Stimulated activated CD8-positive, alpha-beta memory T cell treated with anti-CD3 and anti-CD28 coated beads, Interleukin-2, amount 100 ng/mL, for 48 hours (primary cell): ENCODE results near the gene CNOT1.
"Not testable (repeated sequence)": the region's sequence is repeated elsewhere in the genome, so short reads cannot be mapped to it uniquely, and the experiment has no call there.

ENCODE experiments used
- DNase-seq, 2 donors: peaks; one replicate each; pipeline ENCODE4 v3.0.0-alpha.2; 2020; ENCODE audit warnings: low read depth in 2 of 2

Gene CNOT1

GRCh38 chr16:58629733-58630640 lies at the start of gene CNOT1:
TSS of gene CNOT1 (minus strand) at chr16:58629826. CDS start at chr16:58599337, 30,489 bp downstream.
- DNase-seq: peak; percentile 94 to 95

DNA sequence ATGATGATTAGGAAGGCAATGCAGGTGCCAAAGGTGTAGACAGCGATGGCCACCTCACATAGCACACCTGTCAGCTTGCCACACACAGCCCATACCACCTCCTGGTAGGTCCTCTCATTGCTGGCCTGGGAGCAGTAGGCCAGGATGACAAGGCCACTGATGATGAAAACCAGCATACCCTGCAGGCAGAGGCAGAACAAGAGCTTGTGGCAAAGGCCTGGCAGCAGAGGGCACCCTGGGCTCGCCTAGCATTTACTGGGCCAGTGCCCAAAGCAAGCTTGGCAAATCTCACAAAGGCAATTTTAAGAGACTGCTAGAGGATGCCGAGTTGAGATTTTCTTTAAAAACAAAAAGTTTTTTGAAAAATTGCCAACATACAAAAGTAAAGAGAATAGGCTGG lies 49.1 kb upstream of the CNOT1 start:
- no peak for DNase-seq

- no peak for DNase-seq
Measured at GRCh38 chr16:58678269-58678668, 48.6 kb upstream of the CNOT1 start.

DNA sequence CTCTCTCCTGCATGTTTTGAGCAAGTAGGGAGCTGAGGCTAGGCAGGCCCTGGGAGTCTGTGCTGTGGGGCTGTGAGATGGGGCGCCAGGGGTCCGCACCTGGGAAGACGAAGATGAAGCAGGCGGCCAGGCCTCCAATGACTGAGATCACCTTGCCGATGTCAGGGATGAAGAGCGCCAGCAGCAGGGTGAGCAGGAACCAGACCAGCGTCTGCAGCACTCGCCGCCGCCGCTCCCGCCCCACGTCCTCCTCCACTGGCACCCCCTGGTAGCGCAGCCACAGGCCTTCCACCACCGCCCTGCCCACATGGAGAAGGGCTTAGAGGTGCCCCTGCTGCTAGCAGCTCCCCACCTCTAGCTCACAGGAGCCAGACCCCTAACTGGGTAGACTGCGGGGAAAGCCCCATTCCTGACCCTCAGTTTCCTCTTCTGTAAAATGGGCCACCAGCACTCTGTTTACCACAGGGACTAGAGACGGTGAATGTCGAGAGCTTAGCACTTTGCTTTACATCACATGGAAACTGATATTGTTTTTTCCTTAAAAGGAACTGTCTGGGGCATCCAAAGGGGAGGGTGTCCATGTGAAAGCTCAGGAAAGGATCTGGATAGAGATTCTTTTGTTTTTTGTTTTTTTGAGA lies 41.4 kb upstream of the CNOT1 start:
- no peak for DNase-seq

DNA sequence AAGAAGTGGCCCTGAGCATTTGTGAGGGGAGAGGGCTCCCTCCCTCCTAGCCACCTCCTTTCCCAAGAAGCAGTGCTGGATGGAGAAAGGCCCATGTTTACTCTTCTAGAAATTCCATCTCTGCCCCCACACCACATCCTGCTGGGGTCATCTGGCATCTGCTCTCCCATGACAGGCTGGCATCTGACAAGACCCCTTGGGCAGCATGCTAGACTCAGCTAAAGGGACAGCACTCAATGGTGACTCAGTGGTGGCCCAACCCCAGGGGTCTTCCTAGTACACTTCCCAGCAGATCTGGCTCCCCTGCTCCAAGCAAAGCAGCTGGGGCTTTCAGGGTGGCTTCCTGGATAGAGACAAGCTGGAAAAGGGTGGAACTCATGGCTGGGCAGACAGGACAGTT lies 40.6 kb upstream of the CNOT1 start:
- DNase-seq: no peak

DNA sequence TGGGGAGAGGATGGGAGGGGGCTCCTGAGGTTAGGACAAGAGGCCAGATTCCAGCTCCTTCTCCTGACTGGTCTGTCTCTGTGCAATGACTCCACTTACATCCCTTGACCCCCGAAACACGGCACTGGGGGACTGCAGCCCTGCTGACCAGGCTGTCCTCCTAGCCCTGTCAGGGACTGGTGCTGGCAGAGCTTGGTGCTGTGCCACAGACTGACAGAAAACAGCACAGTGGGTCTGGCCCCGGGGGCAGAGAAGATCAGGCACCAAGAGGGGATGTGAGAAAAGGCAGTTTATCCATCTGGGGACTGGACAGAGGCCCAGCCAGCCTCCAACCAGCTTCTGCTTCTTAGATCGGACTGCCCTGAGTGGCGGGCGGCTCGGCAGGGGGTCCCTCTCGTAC lies 35.6 kb upstream of the CNOT1 start:
- no peak for DNase-seq

DNA sequence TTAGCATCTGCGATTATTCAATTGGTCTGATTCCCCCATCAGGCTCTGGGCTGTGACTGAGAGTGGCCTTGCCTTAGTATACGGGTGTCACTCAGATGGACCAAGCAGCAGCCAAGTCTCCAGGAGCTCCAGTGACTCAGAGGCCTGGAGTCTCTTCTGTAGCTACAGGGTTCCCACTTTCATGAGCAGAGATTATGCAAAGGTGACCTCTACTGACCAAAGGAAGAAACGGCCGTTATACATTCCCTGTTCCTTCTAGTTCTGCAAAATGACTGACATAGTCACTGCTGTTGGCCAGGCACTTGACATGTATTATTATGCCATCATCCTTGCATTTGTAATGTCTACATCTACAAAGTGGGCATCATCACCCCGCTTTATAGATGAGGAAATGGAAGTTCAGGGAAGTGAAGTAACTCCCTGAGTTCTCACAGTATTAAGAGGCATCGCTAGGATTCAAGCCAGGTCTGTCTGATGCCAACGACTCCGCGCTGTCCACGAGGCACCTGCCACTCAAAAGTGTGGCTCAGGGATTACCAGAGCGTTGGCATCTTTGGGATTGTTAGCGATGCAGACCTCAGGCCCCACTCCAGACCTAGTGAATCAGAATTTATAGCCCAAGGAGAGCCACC lies 31.7 kb upstream of the CNOT1 start:
- no peak for DNase-seq

GRCh38 chr16:58659911-58660310 lies 30.3 kb upstream of the CNOT1 start:
- not testable (repeated sequence) for DNase-seq

- DNase-seq: no peak
Measured at GRCh38 chr16:58658796-58659211, 29.2 kb upstream of the CNOT1 start.

- DNase-seq: no peak
Measured at GRCh38 chr16:58656899-58657298, 27.3 kb upstream of the CNOT1 start.

DNA sequence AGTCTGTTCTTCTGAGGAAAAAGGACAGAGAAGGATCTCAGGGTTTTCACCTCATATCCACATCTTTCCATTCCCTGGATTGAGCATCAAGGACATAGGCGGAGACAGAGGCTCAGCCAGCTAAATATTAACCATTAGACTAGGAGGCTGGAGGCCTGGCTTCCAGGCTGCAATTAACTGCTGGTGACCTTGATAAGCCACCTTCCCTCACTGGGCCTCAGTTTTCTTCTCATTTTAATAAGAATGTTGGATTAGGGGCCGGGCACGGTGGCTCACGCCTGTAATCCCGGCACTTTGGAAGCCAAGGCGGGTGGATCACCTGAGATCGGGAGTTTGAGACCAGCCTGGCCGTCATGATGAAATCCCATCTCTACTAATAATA lies 25.6 kb upstream of the CNOT1 start:
- no peak for DNase-seq

DNA sequence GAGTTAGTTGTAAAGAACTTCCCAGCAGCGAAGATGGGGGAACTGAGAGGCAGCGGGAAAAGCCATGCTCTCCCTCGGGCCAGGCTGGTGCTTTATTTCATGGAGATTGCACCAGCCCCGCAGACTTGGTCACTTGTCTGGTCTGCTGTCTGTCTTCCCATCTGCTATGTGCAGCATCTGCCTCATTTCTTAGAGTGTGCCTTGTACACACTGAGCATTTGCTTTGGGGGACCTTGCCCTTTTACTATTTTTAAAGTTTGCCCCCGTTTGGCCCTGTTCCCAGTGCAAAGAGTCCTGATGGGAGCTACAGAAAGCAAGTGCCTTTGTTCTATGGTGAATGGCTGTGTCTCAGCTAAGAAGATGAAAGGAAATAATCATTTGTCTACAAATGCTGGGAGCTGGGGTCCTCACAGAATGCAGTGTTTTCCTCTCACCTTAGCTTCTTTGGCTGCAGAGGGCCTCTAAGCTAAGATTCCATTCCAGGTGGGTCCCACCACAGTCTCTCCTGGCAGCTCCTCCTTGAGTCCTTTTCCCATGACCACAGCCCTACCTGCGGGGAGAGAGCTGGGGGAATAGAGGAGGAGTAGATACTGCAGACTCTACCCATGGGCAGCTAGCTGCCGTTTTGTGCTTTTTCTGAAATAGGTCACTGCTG lies 25.1 kb upstream of the CNOT1 start:
- no peak for DNase-seq

GRCh38 chr16:58652741-58653140 lies 23.1 kb upstream of the CNOT1 start:
- DNase-seq: no peak

GRCh38 chr16:58651965-58652348 lies 22.3 kb upstream of the CNOT1 start:
- no peak for DNase-seq

DNA sequence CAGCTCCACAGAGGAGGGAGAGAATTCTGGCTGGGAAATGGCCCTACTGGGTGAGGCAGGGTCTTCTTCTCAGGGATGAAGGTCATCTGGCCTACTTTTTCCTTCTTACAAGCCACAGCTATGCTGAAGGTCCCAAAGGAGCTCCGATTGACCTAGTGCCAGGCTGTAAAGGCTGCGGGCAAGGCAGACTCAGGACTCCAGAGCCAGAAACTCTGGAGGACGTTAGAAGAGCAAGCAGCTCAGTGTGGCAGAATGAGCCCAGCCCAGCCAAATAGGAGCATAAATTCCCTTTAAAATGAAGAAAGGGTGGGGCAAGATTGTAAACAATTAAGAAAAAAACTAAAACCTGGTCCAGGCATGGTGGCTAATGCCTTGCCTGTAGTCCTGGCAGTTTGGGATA lies 20.1 kb upstream of the CNOT1 start:
- no peak for DNase-seq

- DNase-seq: no peak
Measured at GRCh38 chr16:58647107-58647506, 17.5 kb upstream of the CNOT1 start.

GRCh38 chr16:58644765-58645487 lies 15.3 kb upstream of the CNOT1 start:
- DNase-seq: no peak

GRCh38 chr16:58644108-58644507 lies 14.5 kb upstream of the CNOT1 start:
- DNase-seq: no peak

DNA sequence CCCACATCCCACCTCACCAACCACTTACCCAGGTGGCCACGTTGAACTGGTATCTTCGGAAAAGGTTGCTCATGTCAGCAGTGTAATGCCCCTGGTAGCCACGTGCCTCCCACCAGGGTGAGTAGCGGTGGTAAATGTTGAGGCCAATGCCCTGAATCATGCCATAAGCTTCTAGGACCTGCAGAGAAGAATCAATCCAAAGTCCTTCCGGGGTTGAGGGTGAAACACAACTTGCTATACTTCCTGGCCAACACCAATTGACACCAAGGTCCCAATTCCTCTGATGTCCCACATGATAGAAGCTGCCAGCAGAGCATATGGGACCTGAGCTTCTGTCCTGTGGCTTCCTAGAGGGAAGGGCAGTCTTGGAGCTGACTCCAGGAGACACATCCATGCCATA lies 11.3 kb upstream of the CNOT1 start:
- DNase-seq: no peak

- no peak for DNase-seq
Measured at GRCh38 chr16:58639836-58640235, 10.2 kb upstream of the CNOT1 start.

DNA sequence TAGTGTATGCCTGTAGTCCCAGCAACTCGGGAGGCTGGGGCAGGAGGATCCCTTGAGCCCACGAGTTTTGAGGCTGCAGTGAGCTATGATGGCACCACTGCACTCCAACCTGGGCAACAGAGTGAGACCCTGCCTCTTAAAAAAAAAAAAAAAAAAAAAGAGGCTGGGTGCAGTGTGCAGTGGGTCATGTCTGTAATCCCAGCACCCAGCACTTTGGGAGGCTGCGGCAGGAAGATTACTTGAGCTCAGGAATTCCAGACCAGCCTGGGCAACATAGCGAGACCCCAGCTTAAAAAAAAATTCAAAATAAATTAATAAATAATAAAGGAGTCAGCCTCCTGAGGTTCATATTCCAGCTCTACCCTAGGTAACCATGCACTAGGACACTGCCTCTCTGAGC lies 9.6 kb upstream of the CNOT1 start:
- no peak for DNase-seq
